Glutamatergic neuron (in vitro differentiated cells): ENCODE results near the gene CCM2. TPM values are rescaled to one million over a fixed set of nuclear protein-coding genes. Genes with fewer than 3 reads are reported as not detected.

ENCODE experiments used
- DNase-seq: peaks from one replicate; pipeline ENCODE4 v3.0.0; 2022
- H3K27ac Mint-ChIP-seq: one replicate; pipeline ENCODE4 v1.8.0; 2020; ENCODE audit warnings: mild to moderate bottlenecking, mixed read lengths, inconsistent platforms; ENCODE audit not compliant: unreplicated experiment
- H3K27me3 Mint-ChIP-seq: one replicate; pipeline ENCODE4 v1.8.0; 2020; ENCODE audit warnings: mild to moderate bottlenecking, moderate library complexity, mixed read lengths, inconsistent platforms; ENCODE audit not compliant: unreplicated experiment
- H3K36me3 Mint-ChIP-seq: one replicate; pipeline ENCODE4 v1.8.0; 2020; ENCODE audit warnings: mild to moderate bottlenecking, mixed read lengths, inconsistent platforms; ENCODE audit not compliant: unreplicated experiment
- H3K4me1 Mint-ChIP-seq: one replicate; pipeline ENCODE4 v1.8.0; 2020; ENCODE audit warnings: mild to moderate bottlenecking, low read depth, mixed read lengths, inconsistent platforms; ENCODE audit not compliant: unreplicated experiment
- H3K4me3 Mint-ChIP-seq: one replicate; pipeline ENCODE4 v1.8.0; 2020; ENCODE audit warnings: mild to moderate bottlenecking, mixed read lengths, inconsistent platforms; ENCODE audit not compliant: unreplicated experiment
- H3K9me3 Mint-ChIP-seq: one replicate; pipeline ENCODE4 v1.8.0; 2020; ENCODE audit warnings: mild to moderate bottlenecking, moderate library complexity, mixed read lengths, inconsistent platforms; ENCODE audit not compliant: unreplicated experiment
- total RNA-seq: library from RNA; stranded (reverse); fragmentation: NEBNext Ultra II Directional; extraction: Animal tissue kit (Norgen Biotek cat#: 25700); gene quantifications from one replicate; pipeline ENCODE4 v1.2.1, GENCODE V29; 2021; ENCODE audit not compliant: unreplicated experiment
- TF ChIP-seq, protein P1 (sequence below): fragments of 200-600 bp; sonication (generic); IDR thresholded peaks from one replicate; pipeline ENCODE4 v1.5.0; 2021; ENCODE audit not compliant: partially characterized antibody, unreplicated experiment

CCM2 gene
- total RNA-seq, 1 donor from 2014 or later: 92.6 TPM

DNA sequence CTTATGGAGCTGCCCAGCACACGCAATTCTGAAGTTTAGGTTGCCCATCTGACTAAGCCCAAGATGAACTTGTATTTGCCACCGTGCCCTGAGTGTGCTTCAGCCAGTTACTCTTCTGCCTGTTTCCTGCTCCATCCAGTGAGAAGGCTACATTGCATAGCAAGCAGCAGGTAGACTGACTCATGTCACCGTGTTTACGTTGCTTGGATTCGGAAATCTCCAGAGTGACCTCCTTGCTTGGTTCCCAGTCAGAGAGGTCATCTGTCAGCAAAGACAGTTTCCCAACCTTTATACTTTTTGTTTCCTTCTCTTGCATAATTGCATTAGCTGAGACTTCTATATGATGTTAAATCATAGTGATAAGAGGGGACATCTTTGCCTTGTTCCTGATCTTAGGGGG lies 57.9 kb downstream of the CCM2 start:
- Mint-ChIP-seq H3K27me3 (no peaks in the 10 kb centered on the region), H3K4me1 (peaks cover 6% of the 10 kb centered on the region), H3K36me3 (peaks cover 5% of the 10 kb centered on the region), H3K4me3 (no peak overlapping the region), H3K27ac (no peak overlapping the region), H3K9me3 (peaks cover 2% of the 10 kb centered on the region)
- TF ChIP-seq, protein P1, sequence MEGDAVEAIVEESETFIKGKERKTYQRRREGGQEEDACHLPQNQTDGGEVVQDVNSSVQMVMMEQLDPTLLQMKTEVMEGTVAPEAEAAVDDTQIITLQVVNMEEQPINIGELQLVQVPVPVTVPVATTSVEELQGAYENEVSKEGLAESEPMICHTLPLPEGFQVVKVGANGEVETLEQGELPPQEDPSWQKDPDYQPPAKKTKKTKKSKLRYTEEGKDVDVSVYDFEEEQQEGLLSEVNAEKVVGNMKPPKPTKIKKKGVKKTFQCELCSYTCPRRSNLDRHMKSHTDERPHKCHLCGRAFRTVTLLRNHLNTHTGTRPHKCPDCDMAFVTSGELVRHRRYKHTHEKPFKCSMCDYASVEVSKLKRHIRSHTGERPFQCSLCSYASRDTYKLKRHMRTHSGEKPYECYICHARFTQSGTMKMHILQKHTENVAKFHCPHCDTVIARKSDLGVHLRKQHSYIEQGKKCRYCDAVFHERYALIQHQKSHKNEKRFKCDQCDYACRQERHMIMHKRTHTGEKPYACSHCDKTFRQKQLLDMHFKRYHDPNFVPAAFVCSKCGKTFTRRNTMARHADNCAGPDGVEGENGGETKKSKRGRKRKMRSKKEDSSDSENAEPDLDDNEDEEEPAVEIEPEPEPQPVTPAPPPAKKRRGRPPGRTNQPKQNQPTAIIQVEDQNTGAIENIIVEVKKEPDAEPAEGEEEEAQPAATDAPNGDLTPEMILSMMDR: no peak
- DNase-seq: no peak

DNA sequence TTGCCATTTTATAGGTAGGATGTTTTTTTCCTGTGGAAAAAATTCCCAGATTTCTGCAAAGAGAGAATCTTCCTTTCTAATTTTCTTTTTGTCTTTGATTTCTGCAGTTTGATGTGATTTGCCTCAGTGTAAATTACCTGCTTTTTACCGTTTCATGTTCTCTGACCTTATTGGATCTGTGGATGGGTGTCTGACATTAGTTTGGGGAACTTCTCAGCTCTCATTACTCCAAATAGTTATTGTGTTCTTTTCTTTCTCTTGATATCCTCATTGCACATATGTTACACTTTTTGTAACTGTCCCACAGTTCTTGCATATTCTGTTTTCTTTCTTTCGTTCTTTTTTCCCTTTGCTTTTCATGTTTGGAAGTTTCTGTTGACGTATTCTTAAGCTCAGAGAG lies 60.3 kb downstream of the CCM2 start:
- no peak for DNase-seq
- H3K9me3 Mint-ChIP-seq: no peaks in the 10 kb centered on the region
- H3K36me3 Mint-ChIP-seq: no peaks in the 10 kb centered on the region
- H3K27me3 Mint-ChIP-seq: no peaks in the 10 kb centered on the region
- H3K4me1 Mint-ChIP-seq: peaks cover 6% of the 10 kb centered on the region
- no peak overlapping the region for H3K27ac Mint-ChIP-seq
- TF ChIP-seq, protein P1: no peak
- H3K4me3 Mint-ChIP-seq: no peak overlapping the region

DNA sequence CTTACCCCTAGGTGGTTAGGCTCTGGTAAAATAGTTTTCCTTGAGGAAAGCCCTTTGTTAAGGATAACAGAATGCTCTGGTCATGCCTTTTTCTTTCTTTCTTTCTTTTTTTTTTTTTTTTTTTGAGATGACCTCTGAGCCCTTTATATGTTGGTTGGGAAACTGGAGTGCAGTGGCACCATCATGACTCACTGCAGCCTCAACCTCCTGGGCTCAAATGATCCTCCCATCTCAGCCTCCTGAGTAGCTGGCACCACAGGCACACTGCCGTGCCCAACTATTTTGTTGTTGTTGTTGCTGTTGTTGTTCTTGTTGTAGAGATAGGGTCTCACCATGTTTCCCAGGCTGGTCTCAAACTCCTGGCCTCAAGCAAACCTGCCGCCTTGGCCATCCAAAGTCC lies 61.4 kb downstream of the CCM2 start:
- Mint-ChIP-seq H3K27ac (no peak overlapping the region), H3K36me3 (no peaks in the 10 kb centered on the region), H3K4me3 (no peak overlapping the region), H3K9me3 (no peaks in the 10 kb centered on the region), H3K4me1 (peaks cover 6% of the 10 kb centered on the region), H3K27me3 (peaks cover 2% of the 10 kb centered on the region)
- DNase-seq: no peak
- TF ChIP-seq, protein P1: no peak

DNA sequence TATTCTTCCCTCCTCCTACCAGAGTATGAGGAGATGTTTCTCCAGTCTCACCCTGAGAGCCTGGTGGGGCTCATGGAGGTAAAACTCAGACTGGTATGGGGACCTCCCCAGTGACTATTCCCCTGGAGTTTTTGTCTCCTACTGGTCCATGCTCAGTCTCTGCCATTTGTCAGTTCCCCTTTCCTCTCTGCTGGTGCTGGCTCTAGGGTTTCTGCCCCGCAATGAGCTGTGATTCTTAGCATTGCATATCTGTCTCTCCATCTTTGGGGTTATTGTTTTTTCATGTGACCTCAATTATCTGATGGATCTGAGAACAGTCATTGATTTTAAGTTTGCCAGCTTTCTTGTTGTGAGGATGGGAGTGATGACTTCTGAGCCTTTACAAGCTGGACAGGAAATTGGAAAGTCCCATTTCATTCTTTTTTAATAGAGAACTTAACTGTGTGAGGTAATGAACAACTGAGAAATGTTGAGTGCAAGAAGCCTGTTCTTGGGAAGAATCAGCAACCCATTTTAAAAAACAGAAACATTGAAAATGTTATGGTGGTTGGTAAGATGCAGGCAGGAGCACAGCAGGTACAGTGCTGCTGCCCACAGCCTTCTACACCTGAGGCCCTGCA lies 61.9 kb downstream of the CCM2 start:
- Mint-ChIP-seq H3K36me3 (no peaks in the 10 kb centered on the region), H3K4me1 (peaks cover 6% of the 10 kb centered on the region), H3K9me3 (no peaks in the 10 kb centered on the region), H3K27me3 (peaks cover 2% of the 10 kb centered on the region), H3K4me3 (no peak overlapping the region), H3K27ac (no peak overlapping the region)
- no peak for DNase-seq
- TF ChIP-seq, protein P1: no peak

DNA sequence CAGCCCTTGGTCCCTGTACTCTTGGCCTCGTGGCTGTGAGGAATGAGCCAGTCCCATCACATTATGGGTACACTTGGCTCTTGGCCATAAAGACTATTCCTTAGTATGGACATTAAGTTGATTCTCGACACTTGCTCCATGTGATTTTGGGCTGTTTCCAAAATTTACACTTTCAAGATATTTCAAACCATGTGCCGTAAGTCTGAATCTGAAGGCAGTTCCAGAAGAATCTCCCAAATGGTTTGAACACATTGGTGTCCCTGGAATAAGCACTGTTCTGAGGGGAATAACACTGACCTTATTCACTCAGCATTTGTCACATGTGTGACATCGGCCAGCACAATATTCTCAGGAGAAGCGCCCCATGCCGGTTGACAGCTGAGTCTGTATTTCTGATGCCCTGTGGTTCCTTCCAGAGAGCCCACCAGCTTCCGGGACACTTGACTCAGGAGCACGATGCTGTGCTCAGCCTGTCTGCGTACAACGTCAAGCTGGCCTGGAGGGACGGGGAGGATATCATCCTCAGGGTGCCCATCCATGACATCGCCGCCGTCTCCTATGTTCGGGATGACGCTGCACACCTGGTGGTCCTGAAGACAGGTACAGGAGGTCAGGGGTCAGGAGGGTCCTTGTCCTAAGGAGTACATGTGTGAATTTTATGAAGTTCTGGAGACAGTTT lies 64.2 kb downstream of the CCM2 start:
- DNase-seq: no peak
- Mint-ChIP-seq H3K4me3 (no peak overlapping the region), H3K9me3 (peaks cover 3% of the 10 kb centered on the region), H3K36me3 (no peaks in the 10 kb centered on the region), H3K27me3 (peaks cover 2% of the 10 kb centered on the region), H3K4me1 (peaks cover 6% of the 10 kb centered on the region), H3K27ac (no peak overlapping the region)
- TF ChIP-seq, protein P1: no peak
